GM10266 (cell line): ENCODE data around the gene RNLS.

Experiments used
- DNase-seq: peaks from one replicate; pipeline ENCODE4 v3.0.0; 2012; ENCODE audit errors: extremely low spot score
- CTCF ChIP-seq: IDR thresholded peaks from 2 replicates; pipeline ENCODE4 v1.5.1; 2012; ENCODE audit warnings: mild to moderate bottlenecking, low read depth; ENCODE audit not compliant: control insufficient read depth, insufficient read depth; ENCODE audit errors: missing control alignments

The RNLS gene

GRCh38 chr10:88249450-88249849 is 333.7 kb downstream of the RNLS start:
- no peak for TF ChIP-seq CTCF
- DNase-seq: no peak

GRCh38 chr10:88246675-88247074 is 336.4 kb downstream of the RNLS start:
- TF ChIP-seq CTCF: no peak
- DNase-seq: no peak

- no peak for TF ChIP-seq CTCF
- DNase-seq: no peak
These were observed 337.1 kb downstream of the RNLS start for GRCh38 chr10:88245974-88246511.

- no peak for DNase-seq
These were observed 338.1 kb downstream of the RNLS start for GRCh38 chr10:88244781-88245625.

GRCh38 chr10:88243836-88244730 is 339.0 kb downstream of the RNLS start:
- no peak for DNase-seq
- TF ChIP-seq CTCF: no peak

More at GRCh38 chr10:88244781-88245625, 338.1 kb downstream of the RNLS start:
- no peak for TF ChIP-seq CTCF

- TF ChIP-seq CTCF: no peak
These were observed 339.8 kb downstream of the RNLS start for GRCh38 chr10:88243202-88243744.

More at GRCh38 chr10:88243202-88243744, 339.8 kb downstream of the RNLS start:
- DNase-seq: no peak
